Osteoblast (primary cell): ENCODE data around the gene FUT2. TPM values are rescaled to one million over a fixed set of nuclear protein-coding genes. Genes with fewer than 3 reads are reported as not detected.

ENCODE experiments used
- DNase-seq: peaks from one replicate; pipeline ENCODE4 v3.0.0; 2011; ENCODE audit warnings: low spot score, mixed read lengths; ENCODE audit not compliant: insufficient read length; ENCODE audit errors: missing footprints
- H2AFZ ChIP-seq: 2 replicates; pipeline ENCODE4 v1.6.0; 2011; ENCODE audit warnings: mild to moderate bottlenecking, low read length
- H3K27ac ChIP-seq: 2 replicates; pipeline ENCODE4 v1.5.1; 2011; ENCODE audit warnings: mild to moderate bottlenecking, low read depth, low read length, moderate library complexity
- H3K27me3 ChIP-seq: 2 replicates; pipeline ENCODE4 v1.6.0; 2012; ENCODE audit warnings: mild to moderate bottlenecking, control low read depth, inconsistent platforms, low read length, moderate library complexity; ENCODE audit not compliant: insufficient read depth
- H3K36me3 ChIP-seq: 2 replicates; pipeline ENCODE4 v1.5.1; 2011; ENCODE audit warnings: mild to moderate bottlenecking, low read length, control low read depth, moderate library complexity; ENCODE audit not compliant: insufficient read depth
- H3K4me1 ChIP-seq: 2 replicates; pipeline ENCODE4 v1.5.1; 2011; ENCODE audit warnings: mild to moderate bottlenecking, low read length, control low read depth, moderate library complexity; ENCODE audit not compliant: insufficient read depth
- H3K4me2 ChIP-seq: 2 replicates; pipeline ENCODE4 v1.6.0; 2011; ENCODE audit warnings: mild to moderate bottlenecking, low read length; ENCODE audit not compliant: insufficient read depth
- H3K4me3 ChIP-seq: fragments of 200-600 bp; sonication (generic); 3 replicates; pipeline ENCODE4 v1.5.1; 2012; ENCODE audit warnings: mild to moderate bottlenecking, low read length, inconsistent platforms; ENCODE audit not compliant: insufficient read depth
- H3K79me2 ChIP-seq: 2 replicates; pipeline ENCODE4 v1.6.0; 2012; ENCODE audit warnings: mild to moderate bottlenecking, low read length, control low read depth, inconsistent platforms; ENCODE audit not compliant: insufficient read depth
- H3K9me3 ChIP-seq: 2 replicates; pipeline ENCODE4 v1.5.1; 2011; ENCODE audit warnings: low read depth, low read length, control low read depth
- H4K20me1 ChIP-seq: 2 replicates; pipeline ENCODE4 v1.6.0; 2012; ENCODE audit warnings: mild to moderate bottlenecking, low read length, control low read depth; ENCODE audit not compliant: insufficient read depth
- total RNA-seq: library from RNA; depleted of rRNA; stranded (reverse); fragments of >200 nt; gene quantifications from 2 replicates; pipeline ENCODE4 v1.2.3, GENCODE V29; 2012
- TF ChIP-seq, protein P1 (sequence below): IDR thresholded peaks from 2 replicates; pipeline ENCODE4 v1.5.1; 2011; ENCODE audit warnings: mild to moderate bottlenecking, low read depth, low read length, moderate library complexity; ENCODE audit errors: extremely low read depth

FUT2 gene
- total RNA-seq, 1 donor = not detected

DNA sequence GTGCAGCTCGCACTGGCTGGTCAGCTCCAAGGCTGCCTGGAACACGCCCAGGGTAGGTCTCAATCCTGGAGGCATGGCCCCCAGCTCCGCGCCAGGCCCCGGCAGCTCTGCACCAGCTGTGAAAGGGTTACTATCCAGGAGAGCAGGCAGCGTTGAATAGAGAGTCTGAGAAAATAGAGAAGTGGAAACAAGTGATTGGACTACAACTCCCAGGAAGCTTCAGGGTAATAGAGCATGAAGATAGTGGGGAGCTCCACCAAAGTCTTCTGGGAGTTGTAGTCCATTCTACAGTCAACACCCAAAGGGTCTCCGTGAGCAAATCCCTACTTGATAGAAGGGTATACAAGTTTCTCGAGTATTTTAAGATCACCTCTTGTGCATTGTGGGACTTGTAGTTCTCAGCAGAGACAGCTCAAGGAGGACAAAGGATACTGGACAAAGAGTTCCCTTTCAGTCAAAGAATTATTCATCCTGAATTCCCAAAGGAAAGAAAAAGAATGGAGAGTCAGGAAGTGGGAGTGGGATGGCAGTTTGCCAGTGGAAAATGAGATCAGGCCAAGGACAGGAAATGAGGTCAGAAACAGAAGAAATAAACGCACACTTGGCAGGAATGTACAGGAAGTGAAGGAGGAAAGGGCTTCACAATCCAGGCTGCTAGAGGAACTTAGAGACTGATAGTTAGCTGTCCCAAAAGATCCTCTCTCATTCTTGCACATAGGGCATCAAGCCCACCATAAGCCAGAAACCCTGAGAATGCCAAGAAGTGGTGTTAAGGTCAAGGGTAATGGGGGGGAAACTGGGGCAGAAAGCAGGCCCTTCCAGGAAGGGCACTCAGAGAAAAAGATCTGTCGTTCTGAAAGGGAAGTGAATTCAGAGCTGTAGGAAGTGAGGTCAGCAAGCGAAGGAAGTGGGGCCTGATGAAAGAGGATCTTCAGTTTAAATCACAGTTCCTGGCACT, 29.3 kb downstream of the FUT2 start:
- no peaks in the 10 kb centered on the region for H4K20me1 ChIP-seq
- no peak overlapping the region for H3K4me3 ChIP-seq
- peak overlapping the region; percentile 69 for H3K27ac ChIP-seq
- no peaks in the 10 kb centered on the region for H3K79me2 ChIP-seq
- H3K36me3 ChIP-seq = peaks cover 4% of the 10 kb centered on the region
- H2AFZ ChIP-seq = peak overlapping the region; percentile 91
- H3K4me1 ChIP-seq = peaks cover 19% of the 10 kb centered on the region
- H3K4me2 ChIP-seq = peak overlapping the region; percentile 44
- no peaks in the 10 kb centered on the region for H3K27me3 ChIP-seq
- peak; percentile 97 for DNase-seq
- no peaks in the 10 kb centered on the region for H3K9me3 ChIP-seq
- TF ChIP-seq, protein P1, sequence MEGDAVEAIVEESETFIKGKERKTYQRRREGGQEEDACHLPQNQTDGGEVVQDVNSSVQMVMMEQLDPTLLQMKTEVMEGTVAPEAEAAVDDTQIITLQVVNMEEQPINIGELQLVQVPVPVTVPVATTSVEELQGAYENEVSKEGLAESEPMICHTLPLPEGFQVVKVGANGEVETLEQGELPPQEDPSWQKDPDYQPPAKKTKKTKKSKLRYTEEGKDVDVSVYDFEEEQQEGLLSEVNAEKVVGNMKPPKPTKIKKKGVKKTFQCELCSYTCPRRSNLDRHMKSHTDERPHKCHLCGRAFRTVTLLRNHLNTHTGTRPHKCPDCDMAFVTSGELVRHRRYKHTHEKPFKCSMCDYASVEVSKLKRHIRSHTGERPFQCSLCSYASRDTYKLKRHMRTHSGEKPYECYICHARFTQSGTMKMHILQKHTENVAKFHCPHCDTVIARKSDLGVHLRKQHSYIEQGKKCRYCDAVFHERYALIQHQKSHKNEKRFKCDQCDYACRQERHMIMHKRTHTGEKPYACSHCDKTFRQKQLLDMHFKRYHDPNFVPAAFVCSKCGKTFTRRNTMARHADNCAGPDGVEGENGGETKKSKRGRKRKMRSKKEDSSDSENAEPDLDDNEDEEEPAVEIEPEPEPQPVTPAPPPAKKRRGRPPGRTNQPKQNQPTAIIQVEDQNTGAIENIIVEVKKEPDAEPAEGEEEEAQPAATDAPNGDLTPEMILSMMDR = no peak

DNA sequence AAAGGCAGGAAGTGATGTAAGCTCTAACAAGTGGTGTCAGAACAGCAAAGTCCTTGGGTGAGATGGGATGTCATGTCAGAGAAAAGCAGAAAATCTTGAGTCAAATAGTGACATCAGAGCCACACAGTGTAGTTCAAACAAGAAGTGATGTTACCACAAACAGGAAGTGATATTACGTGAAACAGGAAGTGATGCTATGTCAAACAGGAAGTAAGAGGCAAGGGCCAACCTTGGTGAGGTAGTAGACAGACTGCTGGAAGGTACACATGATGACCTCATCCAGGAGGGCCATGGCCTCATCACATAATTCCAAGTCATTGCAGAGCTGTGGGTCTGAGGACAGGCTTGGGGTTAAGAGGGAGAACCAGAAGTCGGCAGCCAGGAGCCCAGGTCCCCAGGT, 30.8 kb downstream of the FUT2 start:
- H3K4me1 ChIP-seq = peaks cover 11% of the 10 kb centered on the region
- H3K79me2 ChIP-seq = no peaks in the 10 kb centered on the region
- peaks cover under 1% of the 10 kb centered on the region for H3K27me3 ChIP-seq
- no peak overlapping the region for H2AFZ ChIP-seq
- TF ChIP-seq, protein P1 = no peak
- H3K4me3 ChIP-seq = no peak overlapping the region
- H3K36me3 ChIP-seq = peaks cover 4% of the 10 kb centered on the region
- no peaks in the 10 kb centered on the region for H4K20me1 ChIP-seq
- H3K27ac ChIP-seq = no peak overlapping the region
- no peaks in the 10 kb centered on the region for H3K9me3 ChIP-seq
- H3K4me2 ChIP-seq = no peak overlapping the region
- no peak for DNase-seq

DNA sequence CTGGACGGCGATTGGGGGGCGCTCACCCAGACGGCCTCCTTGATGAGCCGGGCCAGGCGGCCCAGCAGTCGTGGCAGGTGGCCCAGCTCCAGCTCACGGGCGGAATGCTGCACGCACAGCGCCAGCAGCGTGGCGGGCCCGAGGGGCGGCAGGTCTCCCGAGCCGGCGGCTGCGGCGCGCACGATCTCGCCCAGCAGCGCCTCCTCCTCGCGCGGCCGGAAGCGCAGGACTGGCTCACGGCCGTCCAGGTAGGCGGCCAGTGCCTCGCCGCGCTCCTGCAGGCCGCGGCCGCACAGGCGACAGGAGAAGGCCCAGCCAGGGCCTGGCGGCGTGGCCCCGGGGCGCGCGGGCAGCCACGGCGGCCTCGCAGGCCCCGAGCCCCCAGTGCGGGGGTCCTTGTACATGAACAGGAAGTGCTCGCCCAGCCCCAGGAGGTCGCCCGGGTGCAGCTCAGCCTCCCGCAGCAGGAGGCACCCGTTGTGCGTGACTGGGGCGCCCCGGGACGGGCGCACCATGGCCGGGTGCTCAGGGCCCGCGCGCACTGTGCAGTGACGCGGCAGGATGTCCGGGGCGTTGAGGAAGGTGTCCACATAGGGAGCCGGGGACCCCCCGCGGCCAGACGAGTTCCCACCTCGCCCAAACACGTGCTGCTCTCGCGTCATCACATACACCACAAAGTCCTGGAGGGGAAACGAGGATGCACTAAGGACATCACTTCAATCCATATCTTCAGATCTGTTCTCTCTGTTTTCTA, 33.3 kb downstream of the FUT2 start:
- Histone ChIP-seq H3K27ac (no peak overlapping the region), H4K20me1 (no peaks in the 10 kb centered on the region), H3K27me3 (peaks cover 4% of the 10 kb centered on the region), H3K4me3 (peak overlapping the region; percentile 68), H3K4me2 (peak overlapping the region; percentile 53), H3K4me1 (peaks cover 11% of the 10 kb centered on the region), H3K36me3 (peaks cover 3% of the 10 kb centered on the region), H2AFZ (peak overlapping the region; percentile 35), H3K9me3 (no peaks in the 10 kb centered on the region), H3K79me2 (no peaks in the 10 kb centered on the region)
- TF ChIP-seq, protein P1 = no peak
- peak; percentile 90 for DNase-seq

DNA sequence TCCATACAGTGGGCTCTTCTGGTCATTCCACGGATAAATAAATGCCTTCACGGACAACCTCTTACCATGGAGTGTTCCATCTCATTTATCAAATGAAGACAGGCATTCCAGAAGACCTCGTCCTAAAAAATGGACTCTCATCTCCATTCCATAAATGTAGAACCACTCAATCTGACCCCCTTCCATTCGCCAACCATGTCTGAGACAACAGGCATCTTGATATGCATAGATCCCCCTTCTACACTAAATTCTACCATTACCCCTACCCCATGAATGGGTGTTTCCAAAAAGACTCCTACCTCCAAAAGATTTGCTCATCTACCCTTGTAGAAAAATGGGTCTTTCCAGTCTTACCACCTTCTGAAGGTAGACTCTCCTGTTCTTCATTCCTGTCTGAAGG, 35.7 kb downstream of the FUT2 start:
- no peaks in the 10 kb centered on the region for H3K36me3 ChIP-seq
- no peaks in the 10 kb centered on the region for H3K4me1 ChIP-seq
- H4K20me1 ChIP-seq = no peaks in the 10 kb centered on the region
- DNase-seq = peak; percentile 63
- no peak overlapping the region for H3K4me3 ChIP-seq
- no peak overlapping the region for H2AFZ ChIP-seq
- H3K27me3 ChIP-seq = peaks cover 14% of the 10 kb centered on the region
- H3K4me2 ChIP-seq = no peak overlapping the region
- no peaks in the 10 kb centered on the region for H3K9me3 ChIP-seq
- no peak overlapping the region for H3K27ac ChIP-seq
- TF ChIP-seq, protein P1 = no peak
- no peaks in the 10 kb centered on the region for H3K79me2 ChIP-seq
